ENCODE data around the gene MRPL18.

Gene MRPL18

DNA sequence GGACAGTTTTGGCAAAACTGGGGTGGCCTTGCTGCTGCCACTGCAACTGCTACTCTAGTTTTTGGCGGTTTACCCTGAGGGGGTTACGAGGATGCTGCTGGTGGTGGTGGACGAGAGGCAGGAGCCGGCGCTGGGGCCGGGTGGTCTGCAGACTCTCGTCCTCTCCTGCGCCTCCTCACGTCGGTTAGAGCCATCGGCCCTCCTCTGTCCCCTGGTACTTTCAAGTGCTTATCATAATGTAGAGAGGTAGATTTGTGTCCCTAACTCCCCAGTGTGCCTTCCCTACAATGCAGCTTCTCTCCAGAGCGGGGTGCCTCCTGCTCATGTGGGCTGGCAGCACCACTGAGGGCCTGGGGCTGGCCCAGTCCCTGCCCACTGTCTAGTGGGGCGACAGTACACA, 35.7 kb downstream of the MRPL18 start:
- no peak overlapping the region for H3K4me3 ChIP-seq (replicated peaks in 1 of 2; ENCODE audit: low read depth in 2 of 2, low read length in 2 of 2)
- TF ChIP-seq, protein P1, sequence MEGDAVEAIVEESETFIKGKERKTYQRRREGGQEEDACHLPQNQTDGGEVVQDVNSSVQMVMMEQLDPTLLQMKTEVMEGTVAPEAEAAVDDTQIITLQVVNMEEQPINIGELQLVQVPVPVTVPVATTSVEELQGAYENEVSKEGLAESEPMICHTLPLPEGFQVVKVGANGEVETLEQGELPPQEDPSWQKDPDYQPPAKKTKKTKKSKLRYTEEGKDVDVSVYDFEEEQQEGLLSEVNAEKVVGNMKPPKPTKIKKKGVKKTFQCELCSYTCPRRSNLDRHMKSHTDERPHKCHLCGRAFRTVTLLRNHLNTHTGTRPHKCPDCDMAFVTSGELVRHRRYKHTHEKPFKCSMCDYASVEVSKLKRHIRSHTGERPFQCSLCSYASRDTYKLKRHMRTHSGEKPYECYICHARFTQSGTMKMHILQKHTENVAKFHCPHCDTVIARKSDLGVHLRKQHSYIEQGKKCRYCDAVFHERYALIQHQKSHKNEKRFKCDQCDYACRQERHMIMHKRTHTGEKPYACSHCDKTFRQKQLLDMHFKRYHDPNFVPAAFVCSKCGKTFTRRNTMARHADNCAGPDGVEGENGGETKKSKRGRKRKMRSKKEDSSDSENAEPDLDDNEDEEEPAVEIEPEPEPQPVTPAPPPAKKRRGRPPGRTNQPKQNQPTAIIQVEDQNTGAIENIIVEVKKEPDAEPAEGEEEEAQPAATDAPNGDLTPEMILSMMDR (IDR thresholded peaks at IDR 0.05; ENCODE audit: low read depth, low read length), result no peak
- no peak for DNase-seq (ENCODE audit: low read depth in 2 of 2)

DNA sequence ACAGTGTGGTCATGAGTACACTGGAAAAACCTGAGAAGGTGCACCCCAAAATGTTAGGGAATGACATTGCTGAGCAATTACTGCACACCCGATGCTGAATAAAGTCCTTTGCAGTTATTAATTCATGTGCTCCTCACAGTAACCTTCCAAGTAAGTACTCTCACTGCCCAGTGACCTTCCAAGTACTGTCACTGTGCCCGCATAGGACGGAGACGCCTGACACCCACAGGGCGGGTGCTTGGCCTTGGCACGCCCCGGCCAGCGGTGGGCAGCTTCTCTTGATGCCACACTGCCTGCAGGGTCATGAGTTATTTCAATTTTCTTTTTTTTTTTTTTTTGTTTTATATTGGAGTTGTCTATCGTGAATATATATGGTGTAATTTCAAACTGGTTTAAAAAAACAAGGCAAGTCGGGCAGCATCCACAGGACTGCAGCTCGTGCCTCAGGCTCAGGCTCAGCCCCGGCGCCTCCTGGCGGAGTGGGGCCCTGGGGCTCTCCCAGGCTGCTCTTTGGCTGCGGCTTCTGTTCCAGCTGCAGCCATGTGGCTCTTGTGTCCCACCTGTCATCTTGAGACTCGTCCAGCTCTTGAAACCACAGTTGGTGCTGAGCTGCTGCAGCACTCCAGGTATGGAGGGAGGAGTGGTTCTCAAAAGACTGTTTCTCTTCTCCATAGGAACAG, 36.8 kb downstream of the MRPL18 start:
- no peak for DNase-seq (ENCODE audit: low read depth in 2 of 2)
- TF ChIP-seq, protein P1 (IDR thresholded peaks at IDR 0.05; ENCODE audit: low read depth, low read length), result no peak
- H3K4me3 ChIP-seq (replicated peaks in 1 of 2; ENCODE audit: low read depth in 2 of 2, low read length in 2 of 2), result no peak overlapping the region

DNA sequence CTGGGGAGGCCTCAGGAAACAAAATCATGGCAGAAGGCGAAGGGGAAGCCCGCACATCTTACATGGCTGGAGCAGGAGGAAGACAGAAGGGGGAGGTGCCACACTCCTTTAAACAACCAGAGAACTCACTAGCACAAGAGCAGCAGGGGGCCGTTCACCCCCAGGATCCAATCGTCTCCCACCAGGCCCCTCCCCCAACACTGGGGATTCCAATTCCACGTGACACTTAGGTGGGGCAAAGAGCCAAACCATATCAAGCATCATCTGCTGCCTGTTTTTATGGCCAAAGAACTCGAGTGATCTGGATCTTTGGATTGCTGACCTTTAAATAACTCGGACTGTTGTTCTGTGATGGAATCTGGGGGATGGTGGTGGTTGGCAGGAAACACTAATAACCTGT, 37.8 kb downstream of the MRPL18 start:
- no peak for DNase-seq (ENCODE audit: low read depth in 2 of 2)
- TF ChIP-seq, protein P1 (IDR thresholded peaks at IDR 0.05; ENCODE audit: low read depth, low read length), result no peak
- no peak overlapping the region for H3K4me3 ChIP-seq (replicated peaks in 1 of 2; ENCODE audit: low read depth in 2 of 2, low read length in 2 of 2)

DNA sequence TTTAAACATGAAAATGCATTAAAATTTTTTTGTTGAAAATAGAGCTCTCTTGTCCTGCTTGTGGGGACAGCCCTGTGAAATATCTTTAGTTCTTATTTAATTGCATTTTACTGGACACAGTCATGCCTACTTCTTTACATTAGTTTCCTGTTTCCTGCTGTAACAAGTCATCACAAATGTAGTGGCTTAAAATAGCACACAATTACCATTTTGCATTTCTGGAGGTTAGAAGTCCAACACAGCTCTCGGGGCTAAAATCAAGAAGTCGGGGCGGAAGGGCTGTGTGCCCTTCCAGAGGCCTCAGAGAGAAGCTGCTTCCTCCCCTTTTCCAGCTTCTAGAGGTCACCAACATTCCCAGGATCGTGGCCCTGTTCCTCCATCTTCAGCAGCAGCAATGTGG, 39.3 kb downstream of the MRPL18 start:
- TF ChIP-seq, protein P1 (IDR thresholded peaks at IDR 0.05; ENCODE audit: low read depth, low read length), result no peak

DNA sequence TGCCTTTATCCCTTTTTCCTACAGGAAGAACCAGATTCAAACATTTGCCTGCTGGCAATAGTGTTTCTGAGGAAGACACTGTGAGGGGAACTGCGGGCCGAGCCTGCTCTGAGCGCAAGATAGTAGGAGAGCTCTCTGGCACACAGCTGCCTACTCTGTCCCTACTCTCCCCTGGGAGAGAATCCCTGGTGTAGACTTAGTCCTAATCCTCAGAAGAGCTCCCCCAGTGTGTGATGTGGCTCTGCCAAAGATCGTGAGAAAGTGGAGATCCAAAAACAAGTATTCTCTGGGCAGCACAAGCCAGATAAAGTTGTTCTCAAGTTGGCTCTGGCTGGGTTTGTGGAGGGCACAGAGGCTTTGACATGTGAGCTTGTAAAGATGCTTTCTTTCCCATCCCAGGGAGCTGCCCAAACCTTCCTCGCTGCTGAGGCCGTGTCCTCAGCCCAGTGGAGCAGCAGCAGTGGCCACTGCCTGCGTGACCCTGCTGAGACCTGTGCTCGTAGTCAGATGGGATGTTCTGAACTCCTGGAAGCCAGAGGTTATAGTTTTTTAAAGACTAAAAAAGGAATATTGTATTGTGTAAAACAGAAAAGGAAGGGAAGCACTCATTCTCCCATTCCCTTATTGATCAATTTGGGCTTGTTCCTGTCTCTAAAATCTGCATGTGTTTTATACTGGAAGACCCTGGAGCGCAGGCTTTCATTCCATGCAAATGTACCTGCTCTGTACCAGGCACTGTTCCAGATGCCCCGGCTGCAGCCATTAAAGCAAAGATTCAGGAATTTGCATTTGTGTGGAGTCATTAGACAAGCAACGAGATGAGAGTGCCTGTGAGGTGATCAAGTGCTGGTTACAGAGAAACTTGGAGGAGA, 40.5 kb downstream of the MRPL18 start:
- TF ChIP-seq, protein P1 (IDR thresholded peaks at IDR 0.05; ENCODE audit: low read depth, low read length), result no peak
- no peak for DNase-seq (ENCODE audit: low read depth in 2 of 2)
- no peak overlapping the region for H3K4me3 ChIP-seq (replicated peaks in 1 of 2; ENCODE audit: low read depth in 2 of 2, low read length in 2 of 2)

More for the DNA sequence above, 39.3 kb downstream of the MRPL18 start:
- H3K4me3 ChIP-seq (replicated peaks in 1 of 2; ENCODE audit: low read depth in 2 of 2, low read length in 2 of 2), result no peak overlapping the region
- DNase-seq (ENCODE audit: low read depth in 2 of 2), result no peak

DNA sequence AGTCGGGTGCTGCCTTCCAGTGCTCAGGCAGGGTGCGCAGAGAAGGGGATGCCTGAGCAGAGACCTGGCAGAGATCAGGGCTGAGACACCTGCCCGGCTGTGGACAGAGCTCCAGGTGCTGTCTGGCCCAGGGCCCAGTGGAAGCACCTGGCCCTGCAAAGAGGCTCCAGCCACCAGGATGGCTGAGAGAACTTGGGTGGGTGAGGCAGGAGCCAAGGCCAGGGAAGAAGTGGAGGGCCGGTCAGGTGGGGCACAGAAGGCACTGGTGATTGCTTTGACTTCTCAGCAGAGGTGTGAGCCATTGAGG, 41.1 kb downstream of the MRPL18 start:
- TF ChIP-seq, protein P1 (IDR thresholded peaks at IDR 0.05; ENCODE audit: low read depth, low read length), result no peak
- no peak for DNase-seq (ENCODE audit: low read depth in 2 of 2)
- H3K4me3 ChIP-seq (replicated peaks in 1 of 2; ENCODE audit: low read depth in 2 of 2, low read length in 2 of 2), result no peak overlapping the region

All from cardiac fibroblast (primary cell).